Central memory CD8-positive, alpha-beta T cell (primary cell): ENCODE results near the gene SSTR5.

Source experiments
- ATAC-seq: fragments of 150-1000 bp; cut with Tn5 transposase; replicated peaks from 2 replicates; pipeline ENCODE4 v1.10.0; 2022; ENCODE audit warnings: mild to moderate bottlenecking, moderate FRiP score, moderate number of reproducible peaks; ENCODE audit not compliant: poor library complexity, severe bottlenecking; ENCODE audit errors: extremely low read depth
- DNase-seq, 2 donors: peaks; one replicate each; pipeline ENCODE4 v3.0.0; 2021; ENCODE audit warnings: low spot score in 2 of 2
- H3K27ac Mint-ChIP-seq: one replicate; pipeline ENCODE4 v1.8.0; 2022; ENCODE audit warnings: low read depth, mild to moderate bottlenecking, moderate library complexity, mixed read lengths
- H3K27me3 Mint-ChIP-seq: one replicate; pipeline ENCODE4 v1.8.0; 2022; ENCODE audit warnings: mixed read lengths
- H3K36me3 Mint-ChIP-seq: one replicate; pipeline ENCODE4 v1.8.0; 2022; ENCODE audit warnings: mild to moderate bottlenecking, moderate library complexity, mixed read lengths; ENCODE audit not compliant: insufficient read depth
- H3K4me1 Mint-ChIP-seq: one replicate; pipeline ENCODE4 v1.8.0; 2022; ENCODE audit warnings: mixed read lengths
- H3K4me3 Mint-ChIP-seq: one replicate; pipeline ENCODE4 v1.8.0; 2022; ENCODE audit warnings: mild to moderate bottlenecking, moderate library complexity, mixed read lengths
- H3K9me3 Mint-ChIP-seq: one replicate; pipeline ENCODE4 v1.8.0; 2022; ENCODE audit warnings: mixed read lengths

Gene SSTR5

GRCh38 chr16:1116693-1117077, 44.1 kb downstream of the SSTR5 start:
- Mint-ChIP-seq H3K36me3 (no peaks in the 10 kb centered on the region), H3K27me3 (no peaks in the 10 kb centered on the region), H3K27ac (no peak overlapping the region), H3K9me3 (no peaks in the 10 kb centered on the region), H3K4me3 (no peak overlapping the region), H3K4me1 (no peaks in the 10 kb centered on the region)
- ATAC-seq = no peak
- DNase-seq = no peak

GRCh38 chr16:1117176-1117900, 44.8 kb downstream of the SSTR5 start:
- DNase-seq (no peak), ATAC-seq (no peak)
- Mint-ChIP-seq H3K4me1 (no peaks in the 10 kb centered on the region), H3K27me3 (no peaks in the 10 kb centered on the region), H3K4me3 (no peak overlapping the region), H3K9me3 (no peaks in the 10 kb centered on the region), H3K36me3 (no peaks in the 10 kb centered on the region), H3K27ac (no peak overlapping the region)

- ATAC-seq = no peak
- Mint-ChIP-seq H3K4me3 (no peak overlapping the region), H3K27me3 (no peaks in the 10 kb centered on the region), H3K36me3 (no peaks in the 10 kb centered on the region), H3K27ac (no peak overlapping the region), H3K4me1 (no peaks in the 10 kb centered on the region), H3K9me3 (no peaks in the 10 kb centered on the region)
- DNase-seq = no peak
Measured at GRCh38 chr16:1117926-1118325, 45.4 kb downstream of the SSTR5 start.

GRCh38 chr16:1119129-1119528, 46.6 kb downstream of the SSTR5 start:
- Mint-ChIP-seq H3K36me3 (no peaks in the 10 kb centered on the region), H3K4me1 (no peaks in the 10 kb centered on the region), H3K27me3 (no peaks in the 10 kb centered on the region), H3K4me3 (no peak overlapping the region), H3K9me3 (no peaks in the 10 kb centered on the region), H3K27ac (no peak overlapping the region)
- ATAC-seq (no peak), DNase-seq (no peak)

GRCh38 chr16:1119766-1120576, 47.4 kb downstream of the SSTR5 start:
- DNase-seq (no peak), ATAC-seq (no peak)
- H3K27ac Mint-ChIP-seq = no peak overlapping the region
- no peak overlapping the region for H3K4me3 Mint-ChIP-seq
- H3K36me3 Mint-ChIP-seq = no peaks in the 10 kb centered on the region
- no peaks in the 10 kb centered on the region for H3K9me3 Mint-ChIP-seq
- no peaks in the 10 kb centered on the region for H3K4me1 Mint-ChIP-seq
- H3K27me3 Mint-ChIP-seq = no peaks in the 10 kb centered on the region

GRCh38 chr16:1120577-1120941, 48.0 kb downstream of the SSTR5 start:
- ATAC-seq (no peak), DNase-seq (no peak)
- Mint-ChIP-seq H3K4me1 (no peaks in the 10 kb centered on the region), H3K27ac (no peak overlapping the region), H3K27me3 (no peaks in the 10 kb centered on the region), H3K9me3 (no peaks in the 10 kb centered on the region), H3K36me3 (no peaks in the 10 kb centered on the region), H3K4me3 (no peak overlapping the region)

GRCh38 chr16:1121009-1121408, 48.5 kb downstream of the SSTR5 start:
- H3K36me3 Mint-ChIP-seq = no peaks in the 10 kb centered on the region
- no peaks in the 10 kb centered on the region for H3K27me3 Mint-ChIP-seq
- ATAC-seq (no peak), DNase-seq (no peak)
- H3K27ac Mint-ChIP-seq = no peak overlapping the region
- H3K4me3 Mint-ChIP-seq = no peak overlapping the region
- no peaks in the 10 kb centered on the region for H3K4me1 Mint-ChIP-seq
- H3K9me3 Mint-ChIP-seq = no peaks in the 10 kb centered on the region

GRCh38 chr16:1121601-1122397, 49.3 kb downstream of the SSTR5 start:
- no peak overlapping the region for H3K27ac Mint-ChIP-seq
- H3K4me3 Mint-ChIP-seq = no peak overlapping the region
- no peaks in the 10 kb centered on the region for H3K9me3 Mint-ChIP-seq
- DNase-seq = no peak
- H3K27me3 Mint-ChIP-seq = no peaks in the 10 kb centered on the region
- H3K4me1 Mint-ChIP-seq = no peaks in the 10 kb centered on the region
- H3K36me3 Mint-ChIP-seq = no peaks in the 10 kb centered on the region
- no peak for ATAC-seq

- Mint-ChIP-seq H3K36me3 (no peaks in the 10 kb centered on the region), H3K4me1 (no peaks in the 10 kb centered on the region), H3K4me3 (no peak overlapping the region), H3K27ac (no peak overlapping the region), H3K9me3 (no peaks in the 10 kb centered on the region), H3K27me3 (no peaks in the 10 kb centered on the region)
- ATAC-seq (no peak), DNase-seq (no peak)
Measured at GRCh38 chr16:1122398-1122765, 49.8 kb downstream of the SSTR5 start.

GRCh38 chr16:1123525-1124230, 51.1 kb downstream of the SSTR5 start:
- Mint-ChIP-seq H3K27ac (no peak overlapping the region), H3K4me1 (no peaks in the 10 kb centered on the region), H3K4me3 (no peak overlapping the region), H3K9me3 (no peaks in the 10 kb centered on the region), H3K27me3 (no peaks in the 10 kb centered on the region), H3K36me3 (no peaks in the 10 kb centered on the region)
- ATAC-seq (no peak), DNase-seq (no peak)

GRCh38 chr16:1124291-1124690, 51.7 kb downstream of the SSTR5 start:
- H3K4me1 Mint-ChIP-seq = no peaks in the 10 kb centered on the region
- H3K36me3 Mint-ChIP-seq = no peaks in the 10 kb centered on the region
- H3K27ac Mint-ChIP-seq = no peak overlapping the region
- no peaks in the 10 kb centered on the region for H3K9me3 Mint-ChIP-seq
- DNase-seq = no peak
- no peaks in the 10 kb centered on the region for H3K27me3 Mint-ChIP-seq
- H3K4me3 Mint-ChIP-seq = no peak overlapping the region
- ATAC-seq = no peak

- Mint-ChIP-seq H3K4me3 (no peak overlapping the region), H3K36me3 (no peaks in the 10 kb centered on the region), H3K9me3 (no peaks in the 10 kb centered on the region), H3K27ac (no peak overlapping the region), H3K27me3 (no peaks in the 10 kb centered on the region), H3K4me1 (no peaks in the 10 kb centered on the region)
- ATAC-seq = no peak
- DNase-seq = no peak
Measured at GRCh38 chr16:1124795-1125194, 52.2 kb downstream of the SSTR5 start.
